GM19397 (cell line): ENCODE measurements around the gene ADNP.
"Not testable (repeated sequence)": the region's sequence is repeated elsewhere in the genome, so short reads cannot be mapped to it uniquely, and the experiment has no call there.

ENCODE experiments used
- ATAC-seq: cut with Tn5 transposase; IDR thresholded peaks from one replicate; pipeline ENCODE4 v1.9.1; 2021; ENCODE audit warnings: mild to moderate bottlenecking, moderate library complexity; ENCODE audit not compliant: unreplicated experiment

Gene ADNP

DNA sequence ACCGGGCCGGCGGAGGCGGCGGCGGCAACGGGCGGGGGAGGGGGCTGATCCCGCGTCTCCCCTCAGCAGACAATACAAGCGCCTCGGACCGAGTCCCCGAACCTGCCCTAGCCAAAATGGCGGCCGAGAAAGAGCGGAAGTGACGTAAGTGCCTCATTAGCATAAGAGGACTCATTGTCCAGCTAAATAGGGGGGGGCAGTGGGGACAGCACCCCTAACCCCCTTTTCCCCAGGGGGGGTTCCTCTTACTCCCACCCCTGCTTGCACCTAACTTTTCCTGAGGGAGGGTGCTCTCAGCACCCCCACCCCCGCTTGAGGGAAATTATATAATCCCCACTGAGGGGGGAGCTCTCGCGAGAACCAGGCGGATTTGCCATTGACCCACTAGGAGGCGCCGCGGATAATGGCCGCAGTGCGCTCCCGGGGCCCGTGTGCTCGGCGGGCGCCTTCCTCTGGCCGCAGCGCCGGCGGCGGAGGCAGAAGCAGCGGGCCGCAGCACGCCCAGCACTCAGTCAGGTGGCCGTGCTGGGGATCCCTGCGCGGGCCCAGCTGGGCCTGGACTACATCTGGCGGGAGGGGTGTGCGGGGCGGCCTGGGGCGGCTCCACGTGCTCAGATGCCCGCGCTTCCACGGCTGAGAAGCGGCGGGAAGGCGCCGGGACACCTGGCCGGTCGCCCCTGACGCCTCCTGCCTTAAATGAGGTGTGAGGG, at the start of gene ADNP:
ADNP (minus strand) TSS at position 132 of the 710 bp plus-strand sequence. CDS start 27,441 bp downstream, outside the sequence.
- peak; percentile 62 for ATAC-seq

DNA sequence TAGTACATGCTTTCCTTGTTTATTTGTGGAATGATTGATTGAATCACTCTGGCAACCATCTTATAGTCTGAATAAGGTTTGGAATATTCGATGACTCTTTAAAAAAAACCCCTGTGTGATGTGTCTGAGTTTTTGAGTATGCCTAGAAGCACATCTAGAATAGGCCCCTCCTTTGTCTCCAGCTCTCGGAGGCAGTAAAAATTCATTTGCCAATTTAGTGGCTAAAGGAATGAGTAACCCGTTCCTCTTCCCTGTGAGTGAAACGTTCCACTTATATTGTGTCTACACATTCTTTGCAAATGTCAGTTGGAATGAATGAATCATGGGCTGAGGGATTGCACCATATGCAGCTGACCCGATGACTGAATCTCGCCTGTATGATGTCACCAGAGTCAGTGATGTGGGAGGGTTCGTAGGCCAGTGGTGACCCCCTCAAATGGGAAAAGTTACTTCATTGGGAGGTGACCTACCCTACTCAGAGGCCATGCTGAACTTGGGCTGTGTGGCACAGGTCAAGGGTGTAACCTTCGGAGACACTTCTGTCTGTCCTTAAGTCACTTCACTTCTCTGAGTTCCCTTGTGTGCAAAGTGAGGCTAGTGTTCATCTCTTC, 48.9 kb upstream of the ADNP start:
- ATAC-seq = no peak

DNA sequence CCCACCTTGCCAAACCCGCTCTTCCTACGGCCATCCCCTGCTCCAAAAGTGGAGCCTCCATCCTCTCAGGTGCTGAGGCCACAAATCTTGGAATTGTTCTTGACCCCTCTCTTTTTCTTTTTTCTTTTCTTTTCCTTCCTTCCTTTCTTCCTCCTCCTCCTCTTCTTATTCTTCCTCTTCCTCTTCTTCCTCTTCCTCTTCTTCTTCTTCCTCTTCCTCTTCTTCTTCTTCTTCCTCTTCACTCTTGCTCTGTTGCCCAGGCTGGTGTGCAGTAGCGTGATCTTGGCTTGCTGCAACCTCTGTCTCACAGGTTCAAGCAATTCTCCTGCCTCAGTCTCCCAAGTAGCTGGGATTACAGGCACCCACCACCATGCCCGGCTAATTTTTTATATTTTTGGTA, 47.3 kb upstream of the ADNP start:
- not testable (repeated sequence) for ATAC-seq

DNA sequence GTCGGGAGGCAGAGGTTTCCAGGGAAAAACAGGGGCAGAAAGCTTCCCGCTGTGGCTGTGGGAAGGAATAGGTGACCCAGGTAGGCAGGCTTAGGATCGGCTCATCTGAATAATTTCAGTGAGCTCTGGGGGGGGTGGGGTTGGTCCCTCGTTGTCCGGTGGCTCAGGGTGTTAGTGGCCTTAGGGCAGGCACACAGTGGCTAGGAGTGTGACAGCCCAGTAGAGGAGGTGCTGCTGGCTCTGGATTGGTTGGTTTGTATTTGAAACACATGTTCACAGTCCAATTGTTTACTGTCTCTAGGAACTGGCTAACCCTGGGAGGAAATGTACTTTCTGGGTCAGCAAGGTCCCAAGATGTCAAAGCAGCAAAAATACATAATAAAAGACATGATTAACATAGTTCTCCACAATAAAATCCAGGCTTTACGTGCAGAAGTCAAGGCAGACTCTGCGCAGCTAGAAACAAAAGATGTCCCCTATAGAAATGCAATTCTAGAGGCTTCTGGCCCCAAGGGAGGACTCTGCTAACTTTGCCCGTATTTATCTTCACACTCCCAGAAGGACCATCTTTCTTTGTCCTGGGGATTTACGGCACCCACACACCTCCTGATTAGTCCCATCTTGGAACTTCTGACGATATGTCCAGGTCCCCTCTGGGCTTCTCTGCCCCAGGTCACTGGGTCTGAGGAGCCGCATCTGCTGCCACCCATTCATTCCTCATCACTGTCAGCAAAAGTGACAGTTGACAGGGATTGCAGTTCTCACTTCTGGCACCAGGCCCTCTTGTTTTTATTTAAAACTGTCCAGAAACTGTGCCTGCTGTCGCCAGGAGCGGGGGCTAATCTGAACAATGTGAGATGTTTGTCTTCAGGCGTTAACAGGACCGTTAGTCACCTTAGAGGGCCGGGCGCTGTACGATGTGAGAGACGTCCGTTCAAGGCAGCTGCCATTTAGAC, 46.1 kb upstream of the ADNP start:
- no peak for ATAC-seq

- no peak for ATAC-seq
Observed at GRCh38 chr20:50975701-50976330, 44.6 kb upstream of the ADNP start.

- no peak for ATAC-seq
Observed at GRCh38 chr20:50969912-50970311, 38.7 kb upstream of the ADNP start.

DNA sequence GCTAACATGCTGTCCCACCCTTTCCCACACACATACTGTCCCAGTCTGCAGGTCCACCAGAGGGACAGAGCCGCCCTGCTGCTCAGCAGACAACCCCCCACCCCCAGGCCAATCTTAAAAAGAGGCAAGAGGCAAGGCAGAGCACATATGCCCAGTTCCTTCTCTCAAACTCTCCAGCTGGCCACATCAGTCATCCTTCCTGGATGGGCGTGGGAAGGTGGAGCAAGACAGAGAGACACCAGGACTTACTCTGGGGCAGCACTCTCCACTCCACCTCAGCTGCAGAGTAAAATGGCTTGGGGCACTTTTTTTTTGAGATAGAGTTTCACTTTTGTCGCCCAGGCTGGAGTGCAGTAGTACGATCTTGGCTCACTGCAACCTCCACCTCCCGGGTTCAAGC, 38.2 kb upstream of the ADNP start:
- no peak for ATAC-seq

DNA sequence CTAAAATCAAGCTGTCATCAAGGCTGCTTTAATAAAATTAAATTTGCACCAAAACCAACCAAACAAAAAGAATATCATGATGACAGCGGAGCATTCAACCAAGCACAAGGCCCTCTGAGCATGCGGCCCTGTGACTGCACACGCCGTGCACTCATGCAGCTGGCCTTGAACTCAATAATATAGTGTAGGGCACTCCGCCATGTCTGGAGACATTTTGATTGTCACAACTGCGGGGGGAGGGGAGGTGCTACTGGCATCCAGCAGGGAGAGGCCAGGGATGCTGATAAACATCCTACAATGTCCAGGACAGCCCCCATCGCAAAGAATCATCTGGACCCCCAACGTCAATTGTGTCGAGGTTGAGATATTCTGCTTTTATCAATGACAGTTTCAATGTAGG, 37.1 kb upstream of the ADNP start:
- no peak for ATAC-seq

DNA sequence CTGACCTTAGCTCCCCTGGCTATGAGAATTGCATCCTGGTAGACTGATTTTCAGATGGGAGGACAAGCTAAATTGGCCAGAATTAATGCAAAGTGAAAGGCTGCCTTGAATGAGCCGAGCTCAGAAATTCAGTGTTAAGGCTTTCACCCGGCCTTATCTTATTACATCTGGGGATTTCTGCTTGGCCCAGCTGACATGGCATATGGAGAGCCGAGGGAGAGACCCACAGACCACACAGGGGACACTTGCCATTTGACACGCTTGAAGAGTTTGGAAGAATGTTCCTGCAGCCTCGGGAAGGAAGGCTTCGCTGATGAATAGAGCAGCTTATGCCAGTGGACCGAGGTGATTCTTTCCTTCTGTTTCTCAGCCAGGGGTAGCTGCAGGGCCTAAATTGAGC, 36.3 kb upstream of the ADNP start:
- no peak for ATAC-seq

DNA sequence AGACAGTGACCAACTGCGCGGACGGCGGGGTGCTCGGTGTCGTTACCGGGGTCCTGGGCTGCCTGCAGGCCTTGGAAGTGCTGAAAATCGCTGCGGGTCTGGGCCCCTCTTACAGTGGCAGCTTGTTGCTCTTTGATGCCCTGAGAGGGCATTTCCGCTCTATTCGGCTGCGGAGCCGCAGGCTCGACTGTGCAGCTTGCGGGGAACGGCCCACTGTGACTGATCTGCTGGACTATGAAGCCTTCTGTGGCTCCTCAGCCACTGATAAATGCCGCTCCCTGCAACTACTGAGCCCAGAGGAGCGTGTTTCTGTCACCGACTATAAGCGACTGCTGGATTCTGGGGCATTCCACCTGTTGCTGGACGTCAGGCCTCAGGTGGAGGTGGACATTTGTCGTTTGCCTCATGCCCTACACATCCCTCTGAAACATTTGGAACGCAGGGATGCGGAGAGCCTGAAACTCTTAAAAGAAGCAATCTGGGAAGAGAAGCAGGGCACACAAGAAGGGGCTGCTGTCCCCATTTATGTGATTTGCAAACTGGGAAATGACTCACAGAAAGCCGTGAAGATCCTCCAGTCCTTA, 28.4 kb upstream of the ADNP start:
- ATAC-seq = no peak

GRCh38 chr20:50958615-50959542, 27.6 kb upstream of the ADNP start, which contains the start of gene MOCS3:
Gene MOCS3 (plus strand): TSS chr20:50958818. CDS start chr20:50958843, 25 bp downstream.
- peak; percentile 84 for ATAC-seq

- peak; percentile 78 for ATAC-seq
Observed at GRCh38 chr20:50957798-50958614, 26.8 kb upstream of the ADNP start, which contains the start of gene DPM1. Gene DPM1 (minus strand): TSS chr20:50958532. CDS start chr20:50958523, 9 bp downstream.

DNA sequence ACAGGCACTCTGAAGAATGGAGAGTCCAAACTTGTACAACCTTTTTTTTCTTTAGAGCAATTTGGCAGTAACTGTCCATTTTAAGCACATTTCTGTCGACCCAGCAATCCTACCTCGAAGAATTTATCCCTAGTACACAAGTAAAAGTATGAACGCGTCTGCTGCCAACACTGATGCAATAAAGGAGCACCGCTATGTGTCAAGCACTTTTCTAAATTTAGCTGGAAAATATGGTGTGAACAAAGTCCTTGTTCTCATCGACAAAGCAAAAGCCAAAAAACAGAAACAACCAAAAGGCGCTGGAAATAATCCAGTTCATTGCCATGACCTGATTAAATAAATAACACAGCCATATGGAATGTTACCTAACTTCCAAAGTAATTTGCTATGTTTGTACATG, 26.0 kb upstream of the ADNP start:
- no peak for ATAC-seq

DNA sequence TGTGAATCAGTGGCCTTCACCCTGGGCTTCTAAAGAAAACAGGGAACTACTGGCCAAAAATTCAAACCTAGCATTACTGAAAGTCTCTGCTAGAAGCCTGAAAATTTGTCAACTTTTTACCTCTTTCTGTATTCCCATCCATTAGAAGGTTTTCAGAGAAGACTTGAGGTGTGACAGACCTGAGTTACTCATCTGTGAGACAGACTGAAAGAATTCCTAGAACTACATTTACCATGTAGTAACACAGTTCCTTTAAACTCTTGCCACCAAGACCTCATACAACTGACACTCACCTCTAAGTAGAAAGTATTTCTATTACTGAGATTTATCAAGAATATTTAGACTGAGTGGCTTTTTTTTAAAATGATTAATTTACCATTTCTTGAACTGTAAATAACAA, 22.6 kb upstream of the ADNP start:
- no peak for ATAC-seq

DNA sequence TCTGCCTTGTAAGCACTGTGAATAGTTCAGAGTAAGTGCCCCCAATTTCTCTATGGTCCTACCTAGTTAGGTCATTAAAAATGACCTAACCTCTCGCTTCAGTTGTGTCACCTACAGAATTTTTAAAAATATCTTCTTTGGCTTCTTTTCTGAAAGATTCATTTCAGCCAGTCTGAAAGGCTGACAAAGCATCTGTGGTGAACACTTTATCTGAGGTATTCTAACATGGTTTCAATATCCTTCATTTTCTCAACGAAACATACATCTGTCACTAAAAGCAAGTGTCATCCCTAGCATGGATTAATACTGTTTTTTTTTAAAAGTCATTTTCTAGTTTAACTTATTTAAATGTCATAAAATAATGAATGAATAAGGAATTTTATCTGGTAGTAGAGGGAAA, 22.0 kb upstream of the ADNP start:
- ATAC-seq = no peak

DNA sequence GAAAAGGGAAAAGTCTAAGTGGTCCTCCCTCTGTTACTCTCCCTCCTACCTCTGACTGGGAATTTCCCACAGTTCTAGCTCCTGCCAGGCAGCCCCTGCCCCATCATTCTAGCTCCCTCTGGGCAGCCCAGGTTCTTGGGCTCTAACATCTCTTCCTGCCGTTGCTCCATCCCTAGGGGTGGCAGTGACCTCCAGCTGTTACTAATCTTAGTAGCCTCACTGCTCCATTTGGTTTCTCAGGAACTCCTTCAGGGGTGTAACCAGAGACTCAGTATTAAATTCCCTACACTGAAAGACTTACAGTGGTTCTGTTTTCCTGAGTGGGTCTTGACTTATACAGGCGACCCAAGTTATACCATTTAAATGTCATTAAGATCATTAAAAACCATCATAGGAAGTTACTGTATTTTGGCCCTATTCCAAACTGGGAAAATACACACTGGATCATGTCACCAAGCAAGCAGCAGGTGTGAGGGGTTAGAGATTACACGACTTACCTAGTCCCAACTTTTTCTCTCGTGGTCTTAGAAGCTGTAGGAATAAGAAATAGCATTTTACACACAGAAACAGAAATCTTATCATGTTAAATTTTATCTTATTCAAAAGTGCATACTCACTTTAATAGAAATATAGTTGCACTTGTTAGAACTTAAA, 17.0 kb upstream of the ADNP start:
- no peak for ATAC-seq

DNA sequence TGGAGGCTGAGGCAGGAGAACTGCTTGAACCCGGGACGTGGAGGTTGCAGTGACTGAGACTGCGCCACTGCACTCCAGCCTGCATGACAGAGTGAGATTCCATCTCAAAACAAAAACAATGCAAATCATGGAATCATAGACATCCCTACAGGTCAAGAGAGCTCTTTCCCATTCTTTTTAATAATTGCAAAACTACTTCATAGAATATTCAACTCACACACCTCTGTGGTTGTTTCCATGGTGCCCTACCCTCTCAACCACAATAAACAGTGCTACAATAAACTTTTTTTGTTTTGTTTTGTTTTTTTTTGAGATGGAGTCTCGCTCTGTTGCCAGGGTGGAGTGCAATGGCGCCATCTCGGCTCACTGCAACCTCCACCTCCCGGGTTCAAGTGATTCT, 11.8 kb upstream of the ADNP start:
- no peak for ATAC-seq

DNA sequence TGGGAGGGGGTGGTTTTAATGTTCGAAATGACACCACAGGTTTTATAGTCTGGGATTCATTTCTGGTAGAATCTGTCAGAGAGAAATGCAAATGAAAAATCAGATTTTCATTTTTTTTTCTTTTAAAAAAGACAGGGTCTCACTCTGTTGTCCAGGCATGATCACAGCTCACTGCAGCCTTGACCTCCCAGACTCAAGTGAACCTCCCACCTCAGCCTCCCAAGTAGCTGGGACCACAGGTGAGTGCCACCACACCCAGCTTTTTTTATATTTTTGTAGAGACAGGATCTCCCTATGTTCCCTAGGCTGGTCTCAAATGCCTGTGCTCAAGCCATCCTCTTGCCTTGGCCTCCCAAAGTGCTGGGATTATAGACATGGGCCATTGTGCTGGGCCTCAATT, 2.4 kb upstream of the ADNP start:
- no peak for ATAC-seq
